Measurements from ENCODE around the gene TNK2. TPM values are rescaled to one million over a fixed set of nuclear protein-coding genes. Genes with fewer than 3 reads are reported as not detected.
"Not testable (repeated sequence)": the region's sequence is repeated elsewhere in the genome, so short reads cannot be mapped to it uniquely, and the experiment has no call there.

TNK2 gene
- total RNA-seq, 3 donors from 2014 or later (not counting 1 experiment from before 2014, with no cell fraction given): 169 to 207 (median 171) TPM

DNA sequence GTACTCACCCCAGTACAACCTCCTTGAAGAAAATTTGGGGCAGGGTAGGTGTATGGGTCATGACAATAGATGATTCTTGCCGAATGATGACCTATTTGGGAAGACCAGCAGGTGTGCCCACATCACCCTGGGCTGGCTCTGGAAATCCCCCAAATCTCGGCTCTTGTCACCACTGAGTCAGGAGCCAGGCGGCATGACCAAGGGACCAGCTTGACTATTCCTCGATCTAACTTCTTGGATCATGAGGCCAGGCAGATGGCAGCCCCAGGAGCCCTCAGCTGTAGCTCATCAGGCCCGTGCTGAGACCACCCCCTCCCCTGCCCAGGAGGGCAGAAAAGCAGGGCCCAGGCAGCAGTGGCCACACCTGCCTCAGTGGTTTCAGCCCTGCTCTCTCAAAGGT lies 87.5 kb downstream of the TNK2 start:
- WGBS (ENCODE audit: insufficient coverage): 77% methylated on average over 5 of the region's 5 CpGs
- Mint-ChIP-seq H3K4me1 (peaks cover 14 to 23% of the 10 kb centered on the region in 2 donors), H3K36me3 (no peaks in the 10 kb centered on the region), H3K27ac (no peak overlapping the region), H3K4me3 (no peak overlapping the region), H3K9me3 (no peaks in the 10 kb centered on the region), H3K27me3 (ENCODE audit: low read depth in 2 of 2) (no peaks in the 10 kb centered on the region)
- no peaks in the 10 kb centered on the region for H3K9me3 ChIP-seq (ENCODE audit: control insufficient read depth, insufficient read depth, low read length)
- no peaks in the 10 kb centered on the region for H3K36me3 ChIP-seq (ENCODE audit: control insufficient read depth, insufficient read depth, low read length)
- no peak overlapping the region for H3K27ac ChIP-seq (ENCODE audit: low read length)
- ATAC-seq (no peak), DNase-seq (no peak)
- H3K4me1 ChIP-seq (ENCODE audit: control insufficient read depth, insufficient read depth, low read length): peaks cover 4% of the 10 kb centered on the region
- no peaks in the 10 kb centered on the region for H3K27me3 ChIP-seq (ENCODE audit: control insufficient read depth, insufficient read depth, low read length)
- TF ChIP-seq, protein P1, sequence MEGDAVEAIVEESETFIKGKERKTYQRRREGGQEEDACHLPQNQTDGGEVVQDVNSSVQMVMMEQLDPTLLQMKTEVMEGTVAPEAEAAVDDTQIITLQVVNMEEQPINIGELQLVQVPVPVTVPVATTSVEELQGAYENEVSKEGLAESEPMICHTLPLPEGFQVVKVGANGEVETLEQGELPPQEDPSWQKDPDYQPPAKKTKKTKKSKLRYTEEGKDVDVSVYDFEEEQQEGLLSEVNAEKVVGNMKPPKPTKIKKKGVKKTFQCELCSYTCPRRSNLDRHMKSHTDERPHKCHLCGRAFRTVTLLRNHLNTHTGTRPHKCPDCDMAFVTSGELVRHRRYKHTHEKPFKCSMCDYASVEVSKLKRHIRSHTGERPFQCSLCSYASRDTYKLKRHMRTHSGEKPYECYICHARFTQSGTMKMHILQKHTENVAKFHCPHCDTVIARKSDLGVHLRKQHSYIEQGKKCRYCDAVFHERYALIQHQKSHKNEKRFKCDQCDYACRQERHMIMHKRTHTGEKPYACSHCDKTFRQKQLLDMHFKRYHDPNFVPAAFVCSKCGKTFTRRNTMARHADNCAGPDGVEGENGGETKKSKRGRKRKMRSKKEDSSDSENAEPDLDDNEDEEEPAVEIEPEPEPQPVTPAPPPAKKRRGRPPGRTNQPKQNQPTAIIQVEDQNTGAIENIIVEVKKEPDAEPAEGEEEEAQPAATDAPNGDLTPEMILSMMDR (IDR thresholded peaks at IDR 0.05): no peak
- intact Hi-C loops (cut with micrococcal nuclease): no loop called here
- H3K4me3 ChIP-seq (ENCODE audit: low read length): no peak overlapping the region

DNA sequence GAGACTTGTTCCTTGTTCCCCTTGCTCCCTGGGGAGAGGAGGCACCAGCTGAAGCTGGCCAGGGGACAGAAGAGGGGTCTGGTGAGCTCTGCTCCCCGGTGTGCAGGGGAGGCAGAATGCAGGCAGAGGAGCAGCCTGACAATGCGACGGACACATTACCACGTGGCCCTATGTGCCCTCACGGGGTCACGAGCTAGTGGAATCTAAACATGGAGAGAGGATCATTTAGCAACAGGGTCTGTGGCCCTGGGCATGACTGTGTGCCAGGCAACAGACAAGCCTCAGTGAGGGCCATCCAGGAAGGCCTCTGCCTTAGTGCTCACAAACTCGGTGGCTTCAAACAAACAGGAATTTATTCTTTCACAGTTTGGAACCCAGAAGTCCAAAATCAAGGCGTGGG lies 88.2 kb downstream of the TNK2 start:
- 93% methylated on average over 8 of the region's 8 CpGs for WGBS (ENCODE audit: insufficient coverage)
- no peak overlapping the region for H3K4me3 ChIP-seq (ENCODE audit: low read length)
- no peaks in the 10 kb centered on the region for H3K9me3 ChIP-seq (ENCODE audit: control insufficient read depth, insufficient read depth, low read length)
- Mint-ChIP-seq H3K9me3 (no peaks in the 10 kb centered on the region), H3K36me3 (no peaks in the 10 kb centered on the region), H3K4me1 (peaks cover 14 to 27% of the 10 kb centered on the region in 2 donors), H3K4me3 (no peak overlapping the region), H3K27me3 (ENCODE audit: low read depth in 2 of 2) (no peaks in the 10 kb centered on the region), H3K27ac (no peak overlapping the region)
- DNase-seq (no peak), ATAC-seq (no peak)
- TF ChIP-seq, protein P1 (IDR thresholded peaks at IDR 0.05): no peak
- intact Hi-C loops (cut with micrococcal nuclease): no loop called here
- no peak overlapping the region for H3K27ac ChIP-seq (ENCODE audit: low read length)
- no peaks in the 10 kb centered on the region for H3K27me3 ChIP-seq (ENCODE audit: control insufficient read depth, insufficient read depth, low read length)
- no peaks in the 10 kb centered on the region for H3K36me3 ChIP-seq (ENCODE audit: control insufficient read depth, insufficient read depth, low read length)
- H3K4me1 ChIP-seq (ENCODE audit: control insufficient read depth, insufficient read depth, low read length): peaks cover 7% of the 10 kb centered on the region

DNA sequence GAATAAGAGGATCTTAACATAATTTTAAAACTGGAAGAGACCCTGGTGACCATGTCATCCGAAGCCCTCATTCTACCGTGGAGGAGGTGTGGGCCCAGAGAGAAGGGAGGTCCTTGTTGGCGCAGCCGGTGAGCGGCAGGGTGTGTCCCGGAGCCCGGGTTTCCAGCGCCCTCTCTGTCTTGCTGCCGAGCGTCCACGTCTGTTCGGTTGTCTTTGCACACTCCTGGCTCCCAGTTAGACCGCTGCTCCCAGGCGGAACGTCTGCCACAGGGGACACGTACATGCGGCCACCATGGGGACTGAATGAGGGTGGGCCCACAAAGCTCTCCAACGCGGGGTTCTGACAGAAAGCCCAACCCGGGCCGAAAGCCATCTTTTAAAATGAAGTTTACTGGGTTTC lies 90.0 kb downstream of the TNK2 start:
- Histone ChIP-seq H3K36me3 (ENCODE audit: control insufficient read depth, insufficient read depth, low read length) (no peaks in the 10 kb centered on the region), H3K27me3 (ENCODE audit: control insufficient read depth, insufficient read depth, low read length) (no peaks in the 10 kb centered on the region), H3K27ac (ENCODE audit: low read length) (no peak overlapping the region), H3K9me3 (ENCODE audit: control insufficient read depth, insufficient read depth, low read length) (no peaks in the 10 kb centered on the region), H3K4me1 (ENCODE audit: control insufficient read depth, insufficient read depth, low read length) (peaks cover 7% of the 10 kb centered on the region), H3K4me3 (ENCODE audit: low read length) (no peak overlapping the region)
- H3K27ac Mint-ChIP-seq: peak overlapping the region; percentile 38 to 88
- H3K4me3 Mint-ChIP-seq: no peak overlapping the region
- DNase-seq (no peak), ATAC-seq (no peak)
- TF ChIP-seq, protein P1 (IDR thresholded peaks at IDR 0.05): no peak
- H3K36me3 Mint-ChIP-seq: no peaks in the 10 kb centered on the region
- H3K4me1 Mint-ChIP-seq: peaks cover 21 to 36% of the 10 kb centered on the region in 2 donors
- 96% methylated on average over 19 of the region's 21 CpGs for WGBS (ENCODE audit: insufficient coverage)
- H3K9me3 Mint-ChIP-seq: no peaks in the 10 kb centered on the region
- H3K27me3 Mint-ChIP-seq (ENCODE audit: low read depth in 2 of 2): no peaks in the 10 kb centered on the region
- intact Hi-C loops (cut with micrococcal nuclease): no loop called here

DNA sequence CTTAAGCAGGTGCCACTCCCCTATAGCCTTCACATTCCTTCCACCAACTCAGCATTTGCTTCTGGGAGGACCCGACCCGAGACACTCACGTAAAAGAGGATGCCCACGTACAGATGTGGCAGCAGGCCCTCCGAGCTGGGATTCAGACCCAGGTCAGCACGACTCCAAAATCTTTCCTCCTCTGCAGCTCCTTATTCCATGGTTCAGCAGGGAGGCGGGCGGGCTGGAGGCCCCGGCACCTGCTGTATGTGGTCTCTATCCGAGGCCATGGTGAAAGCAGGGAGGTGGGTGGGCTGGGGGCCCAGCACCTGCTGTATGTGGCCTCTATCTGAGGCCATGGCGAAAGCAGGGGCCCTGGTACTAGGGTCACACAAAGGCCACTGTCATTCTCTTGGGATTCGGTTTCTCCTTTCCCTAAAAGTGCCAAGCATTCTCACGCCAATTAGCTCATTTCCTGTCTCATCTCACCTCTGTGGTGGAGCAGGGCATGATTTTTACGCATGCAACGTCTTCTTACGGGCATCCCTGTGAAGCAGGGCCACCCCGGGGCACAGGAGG lies 90.7 kb downstream of the TNK2 start:
- no peaks in the 10 kb centered on the region for H3K9me3 Mint-ChIP-seq
- Histone ChIP-seq H3K4me1 (ENCODE audit: control insufficient read depth, insufficient read depth, low read length) (peaks cover 7% of the 10 kb centered on the region), H3K9me3 (ENCODE audit: control insufficient read depth, insufficient read depth, low read length) (no peaks in the 10 kb centered on the region), H3K36me3 (ENCODE audit: control insufficient read depth, insufficient read depth, low read length) (no peaks in the 10 kb centered on the region), H3K27ac (ENCODE audit: low read length) (no peak overlapping the region), H3K27me3 (ENCODE audit: control insufficient read depth, insufficient read depth, low read length) (no peaks in the 10 kb centered on the region), H3K4me3 (ENCODE audit: low read length) (no peak overlapping the region)
- intact Hi-C loops (cut with micrococcal nuclease): no loop called here
- 90% methylated on average over 17 of the region's 17 CpGs for WGBS (ENCODE audit: insufficient coverage)
- no peaks in the 10 kb centered on the region for H3K27me3 Mint-ChIP-seq (ENCODE audit: low read depth in 2 of 2)
- TF ChIP-seq, protein P1 (IDR thresholded peaks at IDR 0.05): no peak
- H3K36me3 Mint-ChIP-seq: no peaks in the 10 kb centered on the region
- DNase-seq (no peak), ATAC-seq (no peak)
- peaks cover 21 to 36% of the 10 kb centered on the region in 2 donors for H3K4me1 Mint-ChIP-seq
- H3K4me3 Mint-ChIP-seq: peak overlapping the region; percentile 26
- peak overlapping the region; percentile 31 to 88 for H3K27ac Mint-ChIP-seq

DNA sequence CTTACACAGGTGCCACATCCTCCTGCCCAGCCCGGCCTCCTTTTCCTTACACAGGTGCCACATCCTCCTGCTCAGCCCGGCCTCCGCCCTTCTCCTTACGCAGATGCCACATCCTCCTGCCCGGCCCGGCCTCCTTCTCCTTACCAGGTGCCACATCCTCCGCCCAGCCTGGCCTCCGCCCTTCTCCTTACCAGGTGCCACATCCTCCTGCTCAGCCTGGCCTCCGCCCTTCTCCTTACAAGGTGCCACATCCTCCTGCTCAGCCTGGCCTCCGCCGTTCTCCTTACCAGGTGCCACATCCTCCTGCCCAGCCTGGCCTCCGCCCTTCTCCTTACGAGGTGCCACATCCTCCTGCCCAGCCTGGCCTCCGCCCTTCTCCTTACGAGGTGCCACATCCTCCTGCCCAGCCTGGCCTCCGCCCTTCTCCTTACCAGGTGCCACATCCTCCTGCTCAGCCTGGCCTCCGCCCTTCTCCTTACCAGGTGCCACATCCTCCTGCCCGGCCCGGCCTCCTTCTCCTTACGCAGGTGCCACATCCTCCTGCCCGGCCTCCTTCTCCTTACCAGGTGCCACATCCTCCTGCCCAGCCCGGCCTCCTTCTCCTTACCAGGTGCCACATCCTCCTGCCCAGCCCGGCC lies 92.0 kb downstream of the TNK2 start:
- H3K4me1 ChIP-seq (ENCODE audit: control insufficient read depth, insufficient read depth, low read length); H3K36me3 ChIP-seq (ENCODE audit: control insufficient read depth, insufficient read depth, low read length); DNase-seq; H3K4me3 ChIP-seq (ENCODE audit: low read length); H3K27me3 ChIP-seq (ENCODE audit: control insufficient read depth, insufficient read depth, low read length); H3K27me3 Mint-ChIP-seq (ENCODE audit: low read depth in 2 of 2); H3K36me3 Mint-ChIP-seq; H3K9me3 Mint-ChIP-seq; H3K27ac ChIP-seq (ENCODE audit: low read length); H3K9me3 ChIP-seq (ENCODE audit: control insufficient read depth, insufficient read depth, low read length); H3K4me3 Mint-ChIP-seq; ATAC-seq; intact Hi-C loops (cut with micrococcal nuclease): not testable (repeated sequence)
- Mint-ChIP-seq H3K27ac (peak overlapping the region; percentile 31 to 88), H3K4me1 (peaks cover 15 to 36% of the 10 kb centered on the region in 2 donors)
- 68% methylated on average over 22 of the region's 23 CpGs for WGBS (ENCODE audit: insufficient coverage)

All from natural killer cell (primary cell).